Uterus (tissue), 2 donors: Measurements from ENCODE around the gene ATAD2B.

Experiments used
- CTCF ChIP-seq, 4 experiments: fragments of 200-600 bp in 2 of 4; fragments of 450-650 bp in 2 of 4; sonication (generic) in 2 of 4; IDR thresholded peaks; one replicate each; pipeline ENCODE4 v1.5.1; 2016 to 2019; ENCODE audit warnings: antibody characterized with exemption in 4 of 4, mild to moderate bottlenecking in 2 of 4, moderate library complexity in 1 of 4
- POLR2A ChIP-seq, 2 donors: fragments of 450-650 bp; IDR thresholded peaks; one replicate each; pipeline ENCODE4 v1.6.1; 2016; ENCODE audit warnings: antibody characterized with exemption in 2 of 2, mild to moderate bottlenecking in 1 of 2, moderate library complexity in 1 of 2

GRCh38 chr2:23703037-23703582 lies 223.8 kb downstream of the ATAD2B start:
- TF ChIP-seq CTCF (IDR thresholded peaks at IDR 0.05) (no peak), POLR2A (IDR thresholded peaks at IDR 0.05) (no peak)
